ENCODE results near the gene HOOK2. TPM values are rescaled to one million over a fixed set of nuclear protein-coding genes. Genes with fewer than 3 reads are reported as not detected.
A peak's percentile ranks its signal among the peaks of the same experiment; 100 is the strongest.

HOOK2 gene
- total and polyA plus RNA-seq, 2 of the 4 experiments (the other 2 are of a cell fraction), result 7.5 to 21.6 TPM

GRCh38 chr19:12786141-12786870 lies 11.0 kb upstream of the HOOK2 start:
- no peak overlapping the region for H3K56ac ChIP-seq (ENCODE audit: extremely low read depth, insufficient read depth, low read length)
- H4K5ac ChIP-seq (ENCODE audit: low read depth, low read length), result peak overlapping the region; percentile 77
- intact Hi-C loops (cut with micrococcal nuclease), result no loop called here
- no peaks in the 10 kb centered on the region for H3K27me3 ChIP-seq (ENCODE audit: control insufficient read depth, insufficient read depth, low read length)
- CTCF ChIA-PET, result interaction anchor here (0.6 kb wide), 1 partner anchor 9 kb away, joined by 3 read pairs; no protein-coding TSS in a partner anchor
- no peak overlapping the region for H2BK15ac ChIP-seq (ENCODE audit: low read depth, low read length)
- H3K4ac ChIP-seq (ENCODE audit: low read depth, low read length), result peak overlapping the region; percentile 80
- TF ChIP-seq, protein P1, sequence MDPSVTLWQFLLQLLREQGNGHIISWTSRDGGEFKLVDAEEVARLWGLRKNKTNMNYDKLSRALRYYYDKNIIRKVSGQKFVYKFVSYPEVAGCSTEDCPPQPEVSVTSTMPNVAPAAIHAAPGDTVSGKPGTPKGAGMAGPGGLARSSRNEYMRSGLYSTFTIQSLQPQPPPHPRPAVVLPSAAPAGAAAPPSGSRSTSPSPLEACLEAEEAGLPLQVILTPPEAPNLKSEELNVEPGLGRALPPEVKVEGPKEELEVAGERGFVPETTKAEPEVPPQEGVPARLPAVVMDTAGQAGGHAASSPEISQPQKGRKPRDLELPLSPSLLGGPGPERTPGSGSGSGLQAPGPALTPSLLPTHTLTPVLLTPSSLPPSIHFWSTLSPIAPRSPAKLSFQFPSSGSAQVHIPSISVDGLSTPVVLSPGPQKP (IDR thresholded peaks at IDR 0.05; ENCODE audit: borderline replicate concordance, low read depth, low read length), result no peak
- TF ChIP-seq MXI1 (IDR thresholded peaks at IDR 0.05; ENCODE audit: borderline replicate concordance, low read depth, low read length) (no peak), POLR2A (IDR thresholded peaks at IDR 0.05; ENCODE audit: low read depth, low read length) (peak; percentile 23; the same call in 1 of the 2 replicates)
- peaks cover 0 to 40% of the 10 kb centered on the region in 2 experiments; a peak in 2 of 4 replicates for H3K79me1 ChIP-seq (ENCODE audit: low read depth in 1 of 2, low read length in 2 of 2)
- H2AFZ ChIP-seq (replicated peaks; ENCODE audit: low read length, poor library complexity), result peak overlapping the region; percentile 86
- H2BK20ac ChIP-seq (ENCODE audit: low read depth, low read length), result peak overlapping the region; percentile 5; the same call in 1 of the 2 replicates
- 60% methylated on average over 12 of the region's 18 CpGs; no CpG with 5 or more reads in 1 of the 2 experiments for WGBS, 2 experiments (ENCODE audit: extremely low coverage in 2 of 2, insufficient read length in 1 of 2)
- peak overlapping the region; percentile 3 to 79; a peak in 3 of 4 replicates for H4K8ac ChIP-seq (ENCODE audit: low read depth in 2 of 2, low read length in 2 of 2)
- peak overlapping the region; percentile 40; the same call in 1 of the 2 replicates for H4K91ac ChIP-seq (ENCODE audit: insufficient read depth, low read depth, low read length)
- peak overlapping the region; percentile 95 for H2BK5ac ChIP-seq (ENCODE audit: low read depth, low read length, poor library complexity, severe bottlenecking)
- peak overlapping the region; percentile 88 for H2BK120ac ChIP-seq (ENCODE audit: low read depth, low read length)
- 0 out of 2 replicates have a peak overlapping the region, but pooled peaks have one; percentile 48 for H3K23ac ChIP-seq (ENCODE audit: low read depth, low read length)
- H4K20me1 ChIP-seq (ENCODE audit: insufficient read depth, low read length), result peaks cover 3% of the 10 kb centered on the region; the same call in 1 of the 2 replicates
- H2AK9ac ChIP-seq (replicated peaks; ENCODE audit: low read depth, low read length, poor library complexity), result peak overlapping the region; percentile 73
- ATAC-seq (ENCODE audit: low read depth) (no peak), DNase-seq (no peak)
- no peak overlapping the region for H3K4me3 ChIP-seq (ENCODE audit: insufficient read depth, low read depth, low read length)
- 0 out of 2 replicates have a peak overlapping the region, but pooled peaks have one; percentile 8 for H2AK5ac ChIP-seq (ENCODE audit: low read depth, low read length)
- dilution Hi-C loops (cut with HindIII; ENCODE audit: low sequenced_read_pairs, unreplicated experiment), result no loop called here
- H3K9me1 ChIP-seq (ENCODE audit: insufficient read depth, low read length), result peaks cover 25% of the 10 kb centered on the region
- in situ Hi-C loops (cut with MboI; ENCODE audit: low sequenced_read_pairs), result loop anchor here (25.0 kb wide), 1 partner anchor 1051 kb away; no protein-coding TSS in a partner anchor
- no peaks in the 10 kb centered on the region for H3K36me3 ChIP-seq (ENCODE audit: control insufficient read depth, insufficient read depth, low read length)
- H3K18ac ChIP-seq (ENCODE audit: low read depth, low read length), result peak overlapping the region; percentile 29; the same call in 1 of the 2 replicates
- no peak overlapping the region for H3K4me2 ChIP-seq (ENCODE audit: low read depth, low read length)
- H3K9me3 ChIP-seq (ENCODE audit: control insufficient read depth, insufficient read depth, low read length), result no peaks in the 10 kb centered on the region
- no peak overlapping the region; the same call in 1 of the 2 replicates for H3K14ac ChIP-seq (replicated peaks; ENCODE audit: low read depth, low read length)
- POLR2A ChIA-PET (ENCODE audit: unreplicated experiment), result no interaction called here
- H3K27ac ChIP-seq (ENCODE audit: insufficient read depth, low read length), result peak overlapping the region; percentile 7; the same call in 1 of the 2 replicates
- H3K4me1 ChIP-seq (ENCODE audit: control insufficient read depth, insufficient read depth, low read length), result peaks cover 51% of the 10 kb centered on the region
- no TSS peak for BruUV-seq (replicated peaks)
- no peak overlapping the region for H3K9ac ChIP-seq (ENCODE audit: low read depth, low read length)
